ENCODE data around the gene TMED8. TPM values are rescaled to one million over a fixed set of nuclear protein-coding genes. Genes with fewer than 3 reads are reported as not detected.

Gene TMED8
- total and polyA plus RNA-seq, 2 donors (not counting 1 experiment from before 2014, with no cell fraction given): 13.1 to 43.8 TPM

GRCh38 chr14:77310026-77310425, 66.9 kb downstream of the TMED8 start:
- Histone ChIP-seq H3K79me2 (ENCODE audit: control insufficient read depth, insufficient read depth, low read length) (no peaks in the 10 kb centered on the region), H4K20me1 (ENCODE audit: control insufficient read depth, insufficient read depth, low read length, poor library complexity, severe bottlenecking) (no peaks in the 10 kb centered on the region), H3K9ac (ENCODE audit: low read length) (no peak overlapping the region), H3K4me3 (ENCODE audit: control extremely low read depth in 1 of 5, extremely low read depth in 1 of 5, insufficient read depth in 1 of 5, low read depth in 2 of 5, low read length in 4 of 5) (no peak overlapping the region), H3K27ac (ENCODE audit: low read length in 2 of 2) (no peak overlapping the region), H3K27me3 (replicated peaks in 1 of 4; ENCODE audit: control extremely low read depth in 1 of 4, control insufficient read depth in 3 of 4, insufficient read depth in 4 of 4, low read length in 3 of 4) (no peaks in the 10 kb centered on the region), H3K36me3 (replicated peaks in 1 of 2; ENCODE audit: control extremely low read depth in 1 of 2, control insufficient read depth in 1 of 2, extremely low read depth in 1 of 2, insufficient read depth in 2 of 2, low read length in 1 of 2) (peaks cover 0 to 3% of the 10 kb centered on the region in 2 experiments), H3K9me3 (ENCODE audit: control extremely low read depth in 1 of 3, control insufficient read depth in 2 of 3, insufficient read depth in 1 of 3, low read length in 2 of 3) (no peaks in the 10 kb centered on the region), H2AFZ (ENCODE audit: insufficient read depth, low read depth, low read length, poor library complexity, severe bottlenecking) (no peak overlapping the region), H3K4me2 (replicated peaks; ENCODE audit: low read depth, low read length, poor library complexity, severe bottlenecking) (no peak overlapping the region), H3K4me1 (ENCODE audit: control insufficient read depth in 2 of 2, insufficient read depth in 2 of 2, low read length in 2 of 2) (peaks cover 7 to 21% of the 10 kb centered on the region in 2 donors)
- Mint-ChIP-seq H3K4me3 (no peak overlapping the region), H3K27me3 (no peaks in the 10 kb centered on the region), H3K9me3 (ENCODE audit: insufficient read depth) (no peaks in the 10 kb centered on the region), H3K27ac (no peak overlapping the region), H3K4me1 (peaks cover 12% of the 10 kb centered on the region)
- ChIA-PET CTCF (interaction anchor here (1.0 kb wide), 1 partner anchor 9 kb away, joined by 3 read pairs; no protein-coding TSS in a partner anchor), POLR2A (no interaction called here)
- ATAC-seq (ENCODE audit: low read depth) (no peak), DNase-seq (no peak)
- 100% methylated on average over 2 of the region's 4 CpGs for WGBS (ENCODE audit: insufficient coverage)
- no peak for TF ChIP-seq EZH2 (IDR thresholded peaks at IDR 0.05; ENCODE audit: borderline replicate concordance, insufficient read depth, low read depth, low read length, poor library complexity, severe bottlenecking)
- no peak for TF ChIP-seq CTCF (IDR thresholded peaks at IDR 0.05)
- intact Hi-C loops (cut with micrococcal nuclease): no loop called here

- POLR2A ChIA-PET: no interaction called here
- WGBS (ENCODE audit: insufficient coverage): no CpG with 5 or more reads among the region's 4 CpGs
- ATAC-seq (ENCODE audit: low read depth) (no peak), DNase-seq (peak; percentile 43)
- peak overlapping the region; percentile 45 for H3K4me2 ChIP-seq (replicated peaks; ENCODE audit: low read depth, low read length, poor library complexity, severe bottlenecking)
- CTCF ChIA-PET: interaction anchor here (1.0 kb wide), 2 partner anchors 8 to 156 kb away, joined by 3 read pairs; no protein-coding TSS in a partner anchor
- H2AFZ ChIP-seq (ENCODE audit: insufficient read depth, low read depth, low read length, poor library complexity, severe bottlenecking): peak overlapping the region; percentile 69
- peaks cover 0 to 3% of the 10 kb centered on the region in 2 experiments for H3K36me3 ChIP-seq (replicated peaks in 1 of 2; ENCODE audit: control extremely low read depth in 1 of 2, control insufficient read depth in 1 of 2, extremely low read depth in 1 of 2, insufficient read depth in 2 of 2, low read length in 1 of 2)
- Mint-ChIP-seq H3K4me3 (peak overlapping the region; percentile 30), H3K9me3 (ENCODE audit: insufficient read depth) (no peaks in the 10 kb centered on the region), H3K27ac (peak overlapping the region; percentile 73), H3K4me1 (peaks cover 12% of the 10 kb centered on the region), H3K27me3 (no peaks in the 10 kb centered on the region)
- TF ChIP-seq CTCF (IDR thresholded peaks at IDR 0.05) (no peak), EZH2 (IDR thresholded peaks at IDR 0.05; ENCODE audit: borderline replicate concordance, insufficient read depth, low read depth, low read length, poor library complexity, severe bottlenecking) (no peak)
- intact Hi-C loops (cut with micrococcal nuclease): no loop called here
- H3K4me1 ChIP-seq (ENCODE audit: control insufficient read depth in 2 of 2, insufficient read depth in 2 of 2, low read length in 2 of 2): peaks cover 7 to 21% of the 10 kb centered on the region in 2 donors
- H3K4me3 ChIP-seq (ENCODE audit: control extremely low read depth in 1 of 5, extremely low read depth in 1 of 5, insufficient read depth in 1 of 5, low read depth in 2 of 5, low read length in 4 of 5): no peak overlapping the region
- no peaks in the 10 kb centered on the region for H3K9me3 ChIP-seq (ENCODE audit: control extremely low read depth in 1 of 3, control insufficient read depth in 2 of 3, insufficient read depth in 1 of 3, low read length in 2 of 3)
- no peaks in the 10 kb centered on the region for H3K27me3 ChIP-seq (replicated peaks in 1 of 4; ENCODE audit: control extremely low read depth in 1 of 4, control insufficient read depth in 3 of 4, insufficient read depth in 4 of 4, low read length in 3 of 4)
- H4K20me1 ChIP-seq (ENCODE audit: control insufficient read depth, insufficient read depth, low read length, poor library complexity, severe bottlenecking): no peaks in the 10 kb centered on the region
- H3K27ac ChIP-seq (ENCODE audit: low read length in 2 of 2): peak overlapping the region; percentile 8 to 52
- H3K9ac ChIP-seq (ENCODE audit: low read length): no peak overlapping the region
- H3K79me2 ChIP-seq (ENCODE audit: control insufficient read depth, insufficient read depth, low read length): no peaks in the 10 kb centered on the region
Measured at GRCh38 chr14:77309131-77309530, 67.8 kb downstream of the TMED8 start.

Data from B cell (primary cell).